Mammary epithelial cell (primary cell): ENCODE measurements around the gene DCAF16.

Source experiments
- CTCF ChIP-seq, 2 donors: IDR thresholded peaks in 1 of 2; conservative IDR thresholded peaks in 1 of 2; 2 replicates each; pipeline ENCODE4 v1.5.1; 2011 to 2012; ENCODE audit warnings: inconsistent platforms in 2 of 2, low read length in 2 of 2, mild to moderate bottlenecking in 2 of 2, control low read depth in 1 of 2, low read depth in 1 of 2; ENCODE audit not compliant: insufficient read depth in 1 of 2; ENCODE audit errors: extremely low read depth in 1 of 2
- EZH2 ChIP-seq: IDR thresholded peaks from 2 replicates; pipeline ENCODE4 v1.6.1; 2012; ENCODE audit warnings: low read length, inconsistent platforms, borderline replicate concordance

GRCh38 chr4:17757621-17758020 is 52.9 kb downstream of the DCAF16 start:
- TF ChIP-seq CTCF (conservative IDR thresholded peaks at IDR 0.05 in 1 of 2, IDR thresholded peaks at IDR 0.05 in 1 of 2; ENCODE audit: extremely low read depth in 1 of 2, insufficient read depth in 1 of 2, low read depth in 1 of 2, low read length in 2 of 2) (no peak), EZH2 (no peak)
